K562 (cell line): ENCODE measurements around the gene HMBS. TPM values are rescaled to one million over a fixed set of nuclear protein-coding genes. Genes with fewer than 3 reads are reported as not detected.

Source experiments
- BRF2 ChIP-seq: IDR thresholded peaks from 3 replicates; pipeline ENCODE4 v1.6.1; 2011; ENCODE audit warnings: borderline replicate concordance, mild to moderate bottlenecking; ENCODE audit not compliant: insufficient read length, insufficient read depth
- CBX3 ChIP-seq, 2 experiments: IDR thresholded peaks; 1 replicate in 1 of 2; 2 replicates in 1 of 2; pipeline ENCODE4 v1.6.1; 2012; ENCODE audit warnings: inconsistent platforms in 2 of 2, low read length in 2 of 2, borderline replicate concordance in 1 of 2, control low read depth in 1 of 2
- EP300 ChIP-seq: IDR thresholded peaks from 2 replicates; pipeline ENCODE4 v1.6.1; 2012; ENCODE audit warnings: low read length, improper control_type of control experiment
- GMEB1 ChIP-seq: fragments of 250-450 bp; sonication (Bioruptor Pico); IDR thresholded peaks from 2 replicates; pipeline ENCODE4 v1.4.0; 2020; ENCODE audit warnings: mild to moderate bottlenecking
- ID3 ChIP-seq, 2 experiments: fragments of 250-450 bp in 1 of 2; fragments of 450-650 bp in 1 of 2; sonication (Bioruptor Pico) in 1 of 2; IDR thresholded peaks; 2 replicates each; pipeline versions ENCODE4 v1.6.1 to v1.8.0; 2016 to 2021; ENCODE audit warnings: mild to moderate bottlenecking in 2 of 2, moderate library complexity in 2 of 2, missing compliant biosample characterization in 1 of 2, missing genetic modification characterization in 1 of 2
- ILK ChIP-seq: fragments of 450-650 bp; IDR thresholded peaks from 2 replicates; pipeline ENCODE4 v1.6.1; 2016; ENCODE audit warnings: missing genetic modification characterization, low read depth, mild to moderate bottlenecking, missing compliant biosample characterization, moderate library complexity, borderline replicate concordance
- MIER1 ChIP-seq: fragments of 450-650 bp; IDR thresholded peaks from 2 replicates; pipeline ENCODE4 v1.6.1; 2016; ENCODE audit warnings: antibody characterized with exemption, mild to moderate bottlenecking, low read depth
- NFXL1 ChIP-seq: fragments of 450-650 bp; formaldehyde crosslinking; IDR thresholded peaks from 2 replicates; pipeline ENCODE4 v1.4.0; 2021; ENCODE audit warnings: mild to moderate bottlenecking
- NR2F6 ChIP-seq: fragments of 450-650 bp; formaldehyde crosslinking; IDR thresholded peaks from 2 replicates; pipeline ENCODE4 v1.4.0; 2020; ENCODE audit warnings: mild to moderate bottlenecking
- RB1 ChIP-seq: fragments of 450-650 bp; IDR thresholded peaks from 2 replicates; pipeline ENCODE4 v1.6.1; 2017; ENCODE audit warnings: low read depth, mild to moderate bottlenecking
- RHOXF2B ChIP-seq: fragments of 250-450 bp; sonication (Bioruptor Pico); conservative IDR thresholded peaks from 2 replicates; pipeline ENCODE4 v1.5.1; 2021
- RREB1 ChIP-seq: fragments of 250-450 bp; sonication (Bioruptor Pico); IDR thresholded peaks from 2 replicates; pipeline ENCODE4 v1.4.0; 2020
- SAFB2 ChIP-seq: fragments of 200-400 bp; formaldehyde crosslinking; IDR thresholded peaks from 2 replicates; pipeline ENCODE4 v1.6.1; 2018; ENCODE audit warnings: borderline replicate concordance, low read length, low read depth, moderate library complexity; ENCODE audit not compliant: severe bottlenecking
- TCFL5 ChIP-seq: fragments of 250-450 bp; sonication (Bioruptor Pico); conservative IDR thresholded peaks from 2 replicates; pipeline ENCODE4 v1.6.1; 2021; ENCODE audit warnings: mild to moderate bottlenecking, moderate library complexity, matching md5 sums
- YBX1 ChIP-seq: fragments of 450-650 bp; IDR thresholded peaks from 2 replicates; pipeline ENCODE4 v1.7.1; 2016; ENCODE audit warnings: mild to moderate bottlenecking
- ZBTB7A ChIP-seq: IDR thresholded peaks from 2 replicates; pipeline ENCODE4 v1.6.1; 2011; ENCODE audit warnings: low read depth, mild to moderate bottlenecking, low read length, moderate library complexity, borderline replicate concordance; ENCODE audit not compliant: control insufficient read depth
- ZNF217 ChIP-seq: sonication (generic); formaldehyde crosslinking; IDR thresholded peaks from 2 replicates; pipeline ENCODE4 v1.8.0; 2022; ENCODE audit warnings: mild to moderate bottlenecking, missing genetic modification reagents
- ZNF224 ChIP-seq: sonication (generic); formaldehyde crosslinking; IDR thresholded peaks from 2 replicates; pipeline ENCODE4 v1.8.0; 2022; ENCODE audit warnings: mild to moderate bottlenecking, missing genetic modification reagents
- ZSCAN29 ChIP-seq: fragments of 450-650 bp; IDR thresholded peaks from 2 replicates; pipeline ENCODE4 v1.6.1; 2017
- polyA plus RNA-seq, 8 experiments: library from polyadenylated mRNA; depleted of rRNA in 4 of 8; stranded (reverse) in 5 of 8; unstranded in 3 of 8; fragments of >200 nt; fragmentation: Nextera tagmentation in 2 of 8; fragmentation: Illumina TruSeq in 1 of 8; extraction: Ambion mirVana in 2 of 8; extraction: Trizol in 1 of 8; gene quantifications; 2 replicates each; pipeline versions ENCODE4 v1.2.1 to v1.2.3, GENCODE V29; 2011 to 2014; ENCODE audit warnings: inconsistent platforms in 1 of 8, missing spikeins in 1 of 8
- total RNA-seq, 7 experiments: library from RNA; depleted of rRNA in 6 of 7; stranded (reverse); fragments of >200 nt in 6 of 7; fragmentation: Illumina TruSeq in 2 of 7; extraction: Trizol in 2 of 7; gene quantifications; 2 replicates each; pipeline versions ENCODE4 v1.2.1 to v1.2.3, GENCODE V29; 2011 to 2021; ENCODE audit warnings: low replicate concordance in 1 of 7

HMBS gene
- total and polyA plus RNA-seq, 9 of the 15 experiments (the other 6 are each of a cell fraction or from before 2014, with no cell fraction given) = 56.9 to 385 (median 286) TPM

- TF ChIP-seq RREB1 (CRISPR knock-in tag) = peak; percentile 36; the same call in 1 of the 2 replicates
- TF ChIP-seq GMEB1 (CRISPR knock-in tag) = no peak
- no peak for TF ChIP-seq ZBTB7A
- peak; percentile 32; the same call in 1 of the 2 replicates for TF ChIP-seq RB1
- TF ChIP-seq TCFL5 (CRISPR knock-in tag) = no peak
- TF ChIP-seq RHOXF2B (CRISPR knock-in tag) = no peak
- TF ChIP-seq NR2F6 (CRISPR knock-in tag) = no peak
- no peak for TF ChIP-seq ILK (tag)
- TF ChIP-seq ZSCAN29 = no peak
- no peak for TF ChIP-seq BRF2
- no peak for TF ChIP-seq ZNF224 (CRISPR knock-in tag)
- no peak for TF ChIP-seq YBX1
- no peak for TF ChIP-seq ID3 (CRISPR knock-in tag; IDR thresholded peaks at IDR 0.05)
- peak; percentile 90 for TF ChIP-seq ID3 (tag; IDR thresholded peaks at IDR 0.05)
- TF ChIP-seq NFXL1 = no peak
- no peak for TF ChIP-seq CBX3 (IDR thresholded peaks at IDR 0.05; ENCODE audit: borderline replicate concordance in 1 of 2, low read length in 2 of 2)
- TF ChIP-seq SAFB2 = no peak
- no peak for TF ChIP-seq MIER1
- peak; percentile 38 for TF ChIP-seq EP300
- TF ChIP-seq ZNF217 = no peak
These were observed 17.2 kb downstream of the HMBS start, which contains the start of gene DPAGT1 (continued) for GRCh38 chr11:119101759-119102423.
